PC-3 (cell line): Measurements from ENCODE around the gene GRIN2C. TPM values are rescaled to one million over a fixed set of nuclear protein-coding genes. Genes with fewer than 3 reads are reported as not detected.
"Not testable (repeated sequence)": the region's sequence is repeated elsewhere in the genome, so short reads cannot be mapped to it uniquely, and the experiment has no call there.

Experiments
- ATAC-seq: fragments of 200-7000 bp; cut with Tn5 transposase; 2 replicates; pipeline ENCODE4 v1.9.1; 2020; ENCODE audit warnings: mild to moderate bottlenecking, moderate library complexity
- BruUV-seq: library from RNA; stranded (reverse); fragments of 400-500 nt; replicated peaks from 2 replicates; lab custom pipeline; 2021; lab: Mats Ljungman, UMichigan
- CTCF ChIA-PET: fragments of 300-600 bp; sonication (Branson Sonifier 250); formaldehyde crosslinking; loops from one replicate; lab custom pipeline; 2022; ENCODE audit warnings: antibody characterized with exemption; lab: Charles Lee
- POLR2A ChIA-PET: fragments of 300-600 bp; sonication (Branson Sonifier 250); formaldehyde crosslinking; loops from one replicate; lab custom pipeline; 2022; ENCODE audit warnings: antibody characterized with exemption; ENCODE audit not compliant: unreplicated experiment; lab: Charles Lee
- DNase-seq: peaks from one replicate; pipeline ENCODE4 v3.0.0-alpha.2; 2015
- H2AFZ ChIP-seq: fragments of 300-600 bp; sonication (generic); 2 replicates; pipeline ENCODE4 v1.6.0; 2016; ENCODE audit warnings: antibody characterized with exemption, low read length
- H3F3A ChIP-seq: fragments of 300-600 bp; sonication (generic); one replicate; pipeline ENCODE4 v1.6.0; 2017; ENCODE audit warnings: antibody characterized with exemption, low read length, control low read depth, mild to moderate bottlenecking; ENCODE audit not compliant: unreplicated experiment
- H3K27ac ChIP-seq: fragments of 300-600 bp; sonication (generic); 2 replicates; pipeline ENCODE4 v1.5.1; 2016; ENCODE audit warnings: mild to moderate bottlenecking, low read length
- H3K27me3 ChIP-seq: fragments of 300-600 bp; sonication (generic); 2 replicates; pipeline ENCODE4 v1.6.1; 2016; ENCODE audit warnings: low read length, mixed read lengths
- H3K36me3 ChIP-seq: fragments of 300-600 bp; sonication (generic); 2 replicates; pipeline ENCODE4 v1.6.1; 2016; ENCODE audit warnings: low read depth, mixed run types, low read length, mixed read lengths
- H3K4me1 ChIP-seq: fragments of 300-600 bp; sonication (generic); 2 replicates; pipeline ENCODE4 v1.5.1; 2016; ENCODE audit warnings: low read length; ENCODE audit not compliant: insufficient read depth
- H3K4me2 ChIP-seq: fragments of 300-600 bp; sonication (generic); 2 replicates; pipeline ENCODE4 v1.6.0; 2016; ENCODE audit warnings: low read length
- H3K4me3 ChIP-seq: fragments of 300-600 bp; sonication (generic); 2 replicates; pipeline ENCODE4 v1.5.1; 2016; ENCODE audit warnings: mild to moderate bottlenecking, low read length, mixed read lengths
- H3K79me2 ChIP-seq: fragments of 300-600 bp; sonication (generic); 2 replicates; pipeline ENCODE4 v1.6.1; 2017; ENCODE audit warnings: low read length, mixed read lengths
- H3K9ac ChIP-seq: fragments of 300-600 bp; sonication (generic); 2 replicates; pipeline ENCODE4 v1.6.0; 2016; ENCODE audit warnings: mild to moderate bottlenecking, low read length
- H3K9me2 ChIP-seq: fragments of 300-600 bp; sonication (generic); replicated peaks from 2 replicates; pipeline ENCODE4 v1.6.1; 2016; ENCODE audit warnings: mixed run types, low read length, mixed read lengths
- H3K9me3 ChIP-seq: fragments of 300-600 bp; sonication (generic); 2 replicates; pipeline ENCODE4 v1.6.1; 2016; ENCODE audit warnings: low read length, mixed read lengths
- H4K20me1 ChIP-seq: fragments of 300-600 bp; sonication (generic); 2 replicates; pipeline ENCODE4 v1.6.1; 2016; ENCODE audit warnings: low read length, mixed read lengths
- CTCF ChIP-seq: fragments of 300-600 bp; sonication (generic); conservative IDR thresholded peaks from 2 replicates; pipeline ENCODE4 v1.5.1; 2017; ENCODE audit warnings: antibody characterized with exemption, low read depth, mild to moderate bottlenecking, low read length
- EZH2 ChIP-seq: fragments of 300-600 bp; sonication (generic); IDR thresholded peaks from one replicate; pipeline ENCODE4 v1.6.1; 2017; ENCODE audit warnings: antibody characterized with exemption, mild to moderate bottlenecking, low read length; ENCODE audit not compliant: unreplicated experiment
- EZH2phosphoT487 ChIP-seq: fragments of 300-600 bp; sonication (generic); IDR thresholded peaks from 2 replicates; pipeline ENCODE4 v1.6.1; 2018; ENCODE audit warnings: mild to moderate bottlenecking, antibody characterized with exemption, low read length, borderline replicate concordance
- intact Hi-C: fragments of 100-400 bp; cut with micrococcal nuclease; formaldehyde crosslinking; loops from 2 replicates; pipeline ENCODE4 v1.9.0; 2023
- total RNA-seq: library from RNA; depleted of rRNA; stranded (reverse); fragments of >200 nt; gene quantifications from 2 replicates; pipeline ENCODE4 v1.2.3, GENCODE V29; 2014

GRIN2C gene
- total RNA-seq, 1 experiment from 2014 or later = 0.04 TPM

DNA sequence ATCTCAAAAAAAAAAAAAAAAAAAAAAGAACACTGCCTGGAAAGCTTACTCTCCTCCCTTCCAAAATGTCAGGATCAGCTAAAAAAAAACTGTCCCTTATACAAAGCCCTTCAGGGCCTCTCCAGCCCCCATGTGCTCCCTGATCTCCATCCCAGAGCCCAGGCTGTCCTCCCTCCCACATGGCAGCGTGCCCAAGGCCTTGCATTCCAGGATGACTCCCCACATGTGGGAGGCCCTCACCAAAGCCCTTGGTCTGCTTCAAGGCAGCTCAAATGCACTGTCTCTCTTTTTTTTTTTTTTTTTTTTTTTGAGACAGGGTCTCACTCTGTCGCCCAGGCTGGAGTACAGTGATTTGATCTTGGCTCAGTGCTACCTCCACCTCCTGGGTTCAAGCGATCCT lies 10.8 kb upstream of the GRIN2C start:
- no peak overlapping the region for H3K4me2 ChIP-seq
- CTCF ChIA-PET = no interaction called here

GRCh38 chr17:74870028-74870427 lies 10.3 kb upstream of the GRIN2C start:
- BruUV-seq, H3K4me3 ChIP-seq, H4K20me1 ChIP-seq, H3K36me3 ChIP-seq, H3F3A ChIP-seq, ATAC-seq, H3K27ac ChIP-seq, DNase-seq, H3K4me2 ChIP-seq, H3K79me2 ChIP-seq, H3K9ac ChIP-seq, POLR2A ChIA-PET, H3K9me2 ChIP-seq, H3K27me3 ChIP-seq, intact Hi-C loops, H2AFZ ChIP-seq, CTCF ChIA-PET, H3K9me3 ChIP-seq: not testable (repeated sequence)
- H3K4me1 ChIP-seq = peaks cover 19% of the 10 kb centered on the region

More for the DNA sequence above, 10.8 kb upstream of the GRIN2C start:
- no peaks in the 10 kb centered on the region for H3K36me3 ChIP-seq
- no peaks in the 10 kb centered on the region for H3K9me2 ChIP-seq
- H4K20me1 ChIP-seq = no peaks in the 10 kb centered on the region
- no peak overlapping the region for H3K4me3 ChIP-seq
- H3K9me3 ChIP-seq = no peaks in the 10 kb centered on the region
- H3K79me2 ChIP-seq = 0 out of 2 replicates have a peak, but pooled peaks cover 3% of the 10 kb centered on the region
- H3F3A ChIP-seq = no peaks in the 10 kb centered on the region
- H3K27ac ChIP-seq = no peak overlapping the region
- POLR2A ChIA-PET = no interaction called here
- H3K4me1 ChIP-seq = peaks cover 19% of the 10 kb centered on the region
- no peaks in the 10 kb centered on the region for H3K27me3 ChIP-seq
- DNase-seq (peak; percentile 37), ATAC-seq (no peak)
- BruUV-seq = no TSS peak
- intact Hi-C loops = no loop called here
- TF ChIP-seq EZH2phosphoT487 (no peak), EZH2 (no peak), CTCF (no peak)
- H2AFZ ChIP-seq = no peak overlapping the region
- no peak overlapping the region for H3K9ac ChIP-seq

DNA sequence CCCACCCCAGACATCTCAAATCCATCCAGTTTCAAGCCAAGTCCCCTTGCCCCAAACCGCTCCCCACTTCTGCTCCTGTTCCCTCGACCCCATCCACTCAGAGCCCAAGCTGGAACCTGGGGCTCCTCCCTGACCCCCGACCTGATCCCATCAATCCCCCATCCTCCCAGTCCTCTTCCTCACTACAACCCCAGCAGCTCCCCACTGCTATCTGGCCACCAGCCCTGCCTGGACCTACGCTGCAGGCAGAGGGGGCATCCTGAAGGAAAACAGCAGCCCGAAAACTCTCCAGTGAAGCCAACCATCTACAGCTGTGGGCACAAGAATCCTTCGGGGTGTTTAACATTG lies 9.2 kb upstream of the GRIN2C start:
- no peak overlapping the region for H3K27ac ChIP-seq
- H3K36me3 ChIP-seq = no peaks in the 10 kb centered on the region
- H2AFZ ChIP-seq = no peak overlapping the region

More for the DNA sequence above, 9.2 kb upstream of the GRIN2C start:
- ChIA-PET POLR2A (no interaction called here), CTCF (no interaction called here)
- Histone ChIP-seq H4K20me1 (no peaks in the 10 kb centered on the region), H3F3A (no peaks in the 10 kb centered on the region), H3K9me3 (no peaks in the 10 kb centered on the region), H3K4me2 (no peak overlapping the region), H3K27me3 (no peaks in the 10 kb centered on the region), H3K79me2 (0 out of 2 replicates have a peak, but pooled peaks cover 3% of the 10 kb centered on the region), H3K9ac (no peak overlapping the region), H3K4me3 (no peak overlapping the region), H3K9me2 (no peaks in the 10 kb centered on the region), H3K4me1 (peaks cover 14% of the 10 kb centered on the region)
- DNase-seq (no peak), ATAC-seq (no peak)
- intact Hi-C loops = loop anchor here (5.0 kb wide), 1 partner anchor 212 kb away; no protein-coding TSS in a partner anchor
- TF ChIP-seq CTCF (no peak), EZH2 (no peak), EZH2phosphoT487 (no peak)
- BruUV-seq = no TSS peak
